Astrocyte (in vitro differentiated cells and primary cell): ENCODE data around the gene CTSW. TPM values are rescaled to one million over a fixed set of nuclear protein-coding genes. Genes with fewer than 3 reads are reported as not detected.

Source experiments
- DNase-seq: peaks from one replicate; pipeline ENCODE4 v3.0.0-alpha.2; 2010; ENCODE audit warnings: low read depth
- FAIRE-seq: peaks from 2 replicates; lab custom pipeline; 2011; peaks lifted over from hg19 to GRCh38; lab: Jason Lieb, UNC
- H2AFZ ChIP-seq: 2 replicates; pipeline ENCODE4 v1.6.0; 2012; ENCODE audit warnings: low read depth, low read length, inconsistent platforms
- H3K27ac ChIP-seq: 2 replicates; pipeline ENCODE4 v1.5.1; 2011; ENCODE audit warnings: low read depth, low read length, inconsistent platforms
- H3K27me3 ChIP-seq: 2 replicates; pipeline ENCODE4 v1.6.0; 2011; ENCODE audit warnings: low read length, inconsistent platforms; ENCODE audit not compliant: insufficient read depth
- H3K36me3 ChIP-seq: 2 replicates; pipeline ENCODE4 v1.5.1; 2011; ENCODE audit warnings: low read length, inconsistent platforms; ENCODE audit not compliant: insufficient read depth
- H3K4me1 ChIP-seq: 2 replicates; pipeline ENCODE4 v1.5.1; 2011; ENCODE audit warnings: low read length, inconsistent platforms; ENCODE audit not compliant: insufficient read depth
- H3K4me2 ChIP-seq: 2 replicates; pipeline ENCODE4 v1.6.0; 2012; ENCODE audit warnings: low read length, inconsistent platforms
- H3K4me3 ChIP-seq: 2 replicates; pipeline ENCODE4 v1.5.1; 2011; ENCODE audit warnings: low read depth, mild to moderate bottlenecking, low read length, inconsistent platforms; ENCODE audit not compliant: insufficient read depth
- H3K79me2 ChIP-seq: 2 replicates; pipeline ENCODE4 v1.6.0; 2012; ENCODE audit warnings: mild to moderate bottlenecking, low read length, inconsistent platforms; ENCODE audit not compliant: insufficient read depth
- H3K9ac ChIP-seq: 2 replicates; pipeline ENCODE4 v1.6.0; 2012; ENCODE audit warnings: mild to moderate bottlenecking, low read length, inconsistent platforms
- H3K9me3 ChIP-seq: 2 replicates; pipeline ENCODE4 v1.5.1; 2012; ENCODE audit warnings: low read depth, mild to moderate bottlenecking, low read length, inconsistent platforms; ENCODE audit not compliant: insufficient read depth
- H4K20me1 ChIP-seq: 2 replicates; pipeline ENCODE4 v1.6.0; 2012; ENCODE audit warnings: low read length, inconsistent platforms; ENCODE audit not compliant: insufficient read depth
- H3K27ac Mint-ChIP-seq: one replicate; pipeline ENCODE4 v1.8.0; 2021; ENCODE audit warnings: mild to moderate bottlenecking, mixed read lengths; ENCODE audit not compliant: unreplicated experiment
- H3K27me3 Mint-ChIP-seq: one replicate; pipeline ENCODE4 v1.8.0; 2021; ENCODE audit warnings: low read depth, mixed read lengths; ENCODE audit not compliant: unreplicated experiment
- H3K36me3 Mint-ChIP-seq: one replicate; pipeline ENCODE4 v1.8.0; 2021; ENCODE audit warnings: low read depth, mixed read lengths; ENCODE audit not compliant: unreplicated experiment
- H3K4me1 Mint-ChIP-seq: one replicate; pipeline ENCODE4 v1.8.0; 2021; ENCODE audit warnings: low read depth, mixed read lengths; ENCODE audit not compliant: unreplicated experiment
- H3K4me3 Mint-ChIP-seq: one replicate; pipeline ENCODE4 v1.8.0; 2021; ENCODE audit warnings: mild to moderate bottlenecking, moderate library complexity, mixed read lengths; ENCODE audit not compliant: unreplicated experiment
- H3K9me3 Mint-ChIP-seq: one replicate; pipeline ENCODE4 v1.8.0; 2021; ENCODE audit warnings: mild to moderate bottlenecking, mixed read lengths; ENCODE audit not compliant: unreplicated experiment
- CTCF ChIP-seq: IDR thresholded peaks from 2 replicates; pipeline ENCODE4 v1.5.1; 2011; ENCODE audit warnings: low read depth, mild to moderate bottlenecking, inconsistent platforms, low read length, moderate library complexity; ENCODE audit not compliant: insufficient read depth
- EZH2 ChIP-seq: IDR thresholded peaks from 2 replicates; pipeline ENCODE4 v1.6.1; 2012; ENCODE audit warnings: mild to moderate bottlenecking, low read length, inconsistent platforms; ENCODE audit not compliant: insufficient read depth
- total RNA-seq: library from RNA; stranded (reverse); gene quantifications from 2 replicates; pipeline ENCODE4 v1.2.1, GENCODE V29; 2021

Gene CTSW
- total RNA-seq, 1 donor from 2014 or later: not detected

GRCh38 chr11:65854161-65854592 lies 25.5 kb upstream of the CTSW start:
- Mint-ChIP-seq H3K36me3 (peaks cover 43% of the 10 kb centered on the region), H3K9me3 (no peaks in the 10 kb centered on the region), H3K4me3 (peak overlapping the region; percentile 82), H3K27me3 (no peaks in the 10 kb centered on the region), H3K4me1 (peaks cover 44% of the 10 kb centered on the region), H3K27ac (peak overlapping the region; percentile 73)
- Histone ChIP-seq H4K20me1 (peaks cover 72% of the 10 kb centered on the region), H3K79me2 (peaks cover 52% of the 10 kb centered on the region), H3K9me3 (no peaks in the 10 kb centered on the region), H3K36me3 (peaks cover 37% of the 10 kb centered on the region), H3K27me3 (no peaks in the 10 kb centered on the region), H3K4me1 (peaks cover 22% of the 10 kb centered on the region), H3K27ac (no peak overlapping the region), H3K4me3 (no peak overlapping the region), H2AFZ (no peak overlapping the region), H3K4me2 (peak overlapping the region; percentile 96), H3K9ac (no peak overlapping the region)
- no peak for DNase-seq
- TF ChIP-seq CTCF (no peak), EZH2 (no peak)
- FAIRE-seq: no peak

GRCh38 chr11:65854852-65855837 lies 24.5 kb upstream of the CTSW start:
- H3K27ac ChIP-seq: no peak overlapping the region
- H4K20me1 ChIP-seq: peaks cover 72% of the 10 kb centered on the region

More at GRCh38 chr11:65854852-65855837, 24.5 kb upstream of the CTSW start:
- H3K36me3 ChIP-seq: peaks cover 37% of the 10 kb centered on the region
- no peaks in the 10 kb centered on the region for H3K9me3 ChIP-seq
- no peak overlapping the region for H2AFZ ChIP-seq
- FAIRE-seq (no peak), DNase-seq (no peak)
- peak overlapping the region; percentile 86 for H3K9ac ChIP-seq
- peak overlapping the region; percentile 96 for H3K4me2 ChIP-seq
- TF ChIP-seq EZH2 (no peak), CTCF (no peak)
- peak overlapping the region; percentile 98 for H3K4me3 ChIP-seq
- H3K9me3 Mint-ChIP-seq: no peaks in the 10 kb centered on the region
- peaks cover 43% of the 10 kb centered on the region for H3K36me3 Mint-ChIP-seq
- H3K4me1 ChIP-seq: peaks cover 31% of the 10 kb centered on the region
- peaks cover 52% of the 10 kb centered on the region for H3K79me2 ChIP-seq
- H3K27ac Mint-ChIP-seq: peak overlapping the region; percentile 96
- no peaks in the 10 kb centered on the region for H3K27me3 ChIP-seq
- H3K4me3 Mint-ChIP-seq: peak overlapping the region; percentile 99
- H3K4me1 Mint-ChIP-seq: peaks cover 44% of the 10 kb centered on the region
- H3K27me3 Mint-ChIP-seq: no peaks in the 10 kb centered on the region
